HepG2 (cell line): ENCODE results near the gene PRPF38B. TPM values are rescaled to one million over a fixed set of nuclear protein-coding genes. Genes with fewer than 3 reads are reported as not detected.

Experiments used
- AGO2 ChIP-seq: fragments of 200-400 bp; formaldehyde crosslinking; optimal IDR thresholded peaks from 2 replicates; pipeline ENCODE3; 2017; ENCODE audit warnings: mild to moderate bottlenecking, low read depth, low read length, moderate library complexity
- BRD4 ChIP-seq: sonication (generic); formaldehyde crosslinking; IDR thresholded peaks from 2 replicates; pipeline ENCODE4 v1.4.0; 2020; ENCODE audit warnings: missing genetic modification reagents
- FOXA1 ChIP-seq, 2 experiments: fragments of 450-650 bp in 1 of 2; sonication (generic) in 1 of 2; formaldehyde crosslinking in 1 of 2; IDR thresholded peaks; 2 replicates each; pipeline versions ENCODE4 v1.4.0 to v1.6.1; 2016 to 2020; ENCODE audit warnings: missing genetic modification reagents in 1 of 2
- NCOR1 ChIP-seq: fragments of 200-600 bp; sonication (generic); IDR thresholded peaks from 2 replicates; pipeline ENCODE4 v1.7.0; 2017; ENCODE audit warnings: antibody characterized with exemption, low read length, borderline replicate concordance
- NFATC3 ChIP-seq: sonication (generic); formaldehyde crosslinking; IDR thresholded peaks from 2 replicates; pipeline ENCODE4 v1.5.1; 2020; ENCODE audit warnings: mild to moderate bottlenecking, missing genetic modification reagents
- SAP130 ChIP-seq: IDR thresholded peaks from 2 replicates; pipeline ENCODE4 v1.6.1; 2016; ENCODE audit warnings: low read depth
- SMAD1 ChIP-seq: sonication (generic); formaldehyde crosslinking; IDR thresholded peaks from 2 replicates; pipeline ENCODE4 v1.4.0; 2020; ENCODE audit warnings: missing genetic modification reagents, low read depth, mild to moderate bottlenecking, borderline replicate concordance
- SMAD9 ChIP-seq: sonication (generic); formaldehyde crosslinking; IDR thresholded peaks from 2 replicates; pipeline ENCODE4 v1.5.1; 2020; ENCODE audit warnings: mild to moderate bottlenecking, missing genetic modification reagents
- ZNF350 ChIP-seq: sonication (generic); formaldehyde crosslinking; IDR thresholded peaks from 2 replicates; pipeline ENCODE4 v1.4.0; 2020; ENCODE audit warnings: mild to moderate bottlenecking, low read depth, missing genetic modification reagents, borderline replicate concordance
- ZNF546 ChIP-seq: sonication (generic); formaldehyde crosslinking; conservative IDR thresholded peaks from 2 replicates; pipeline ENCODE4 v1.8.1; 2023; ENCODE audit warnings: mild to moderate bottlenecking, missing genetic modification reagents
- ZNF720 ChIP-seq: sonication (generic); formaldehyde crosslinking; IDR thresholded peaks from 2 replicates; pipeline ENCODE4 v1.4.0; 2020; ENCODE audit warnings: missing genetic modification reagents
- ZNF777 ChIP-seq: sonication (generic); formaldehyde crosslinking; IDR thresholded peaks from 2 replicates; pipeline ENCODE4 v1.4.0; 2020; ENCODE audit warnings: missing genetic modification reagents
- polyA plus RNA-seq, 8 experiments: library from polyadenylated mRNA; depleted of rRNA in 3 of 8; stranded (reverse) in 7 of 8; unstranded in 1 of 8; fragments of >200 nt; fragmentation: Illumina TruSeq in 4 of 8; extraction: Trizol in 4 of 8; gene quantifications; 2 replicates each; pipeline versions ENCODE4 v1.2.1 to v1.2.3, GENCODE V29; 2011 to 2016; ENCODE audit warnings: low read depth in 4 of 8, missing spikeins in 1 of 8, mixed read lengths in 1 of 8; ENCODE audit not compliant: insufficient read depth in 1 of 8
- total RNA-seq, 5 experiments: library from RNA; depleted of rRNA; stranded (reverse); fragments of >200 nt; fragmentation: Illumina TruSeq; extraction: Trizol; gene quantifications; 2 replicates each; pipeline ENCODE4 v1.2.3, GENCODE V29; 2016; ENCODE audit warnings: low read depth in 1 of 5
- TF ChIP-seq, protein P1 (sequence below): sonication (generic); formaldehyde crosslinking; IDR thresholded peaks from 2 replicates; pipeline ENCODE4 v1.9.0; 2021; ENCODE audit warnings: missing genetic modification reagents, mild to moderate bottlenecking, borderline replicate concordance
- TF ChIP-seq, protein P2 (sequence below): sonication (generic); formaldehyde crosslinking; IDR thresholded peaks from 2 replicates; pipeline ENCODE4 v1.5.1; 2020; ENCODE audit warnings: mild to moderate bottlenecking, missing genetic modification reagents, moderate library complexity
- TF ChIP-seq, protein P3 (sequence below): sonication (generic); formaldehyde crosslinking; IDR thresholded peaks from 2 replicates; pipeline ENCODE4 v1.4.0; 2020; ENCODE audit warnings: missing genetic modification reagents
- TF ChIP-seq, protein P4 (sequence below): IDR thresholded peaks from 2 replicates; pipeline ENCODE4 v1.6.1; 2016
- TF ChIP-seq, protein P5 (sequence below): sonication (generic); formaldehyde crosslinking; IDR thresholded peaks from 2 replicates; pipeline ENCODE4 v1.5.1; 2020; ENCODE audit warnings: mild to moderate bottlenecking, moderate library complexity, missing genetic modification reagents

PRPF38B gene
- total and polyA plus RNA-seq, 2 of the 13 experiments (the other 11 are each of a cell fraction or from before 2014, with no cell fraction given) = 25.7 to 29.7 TPM

DNA sequence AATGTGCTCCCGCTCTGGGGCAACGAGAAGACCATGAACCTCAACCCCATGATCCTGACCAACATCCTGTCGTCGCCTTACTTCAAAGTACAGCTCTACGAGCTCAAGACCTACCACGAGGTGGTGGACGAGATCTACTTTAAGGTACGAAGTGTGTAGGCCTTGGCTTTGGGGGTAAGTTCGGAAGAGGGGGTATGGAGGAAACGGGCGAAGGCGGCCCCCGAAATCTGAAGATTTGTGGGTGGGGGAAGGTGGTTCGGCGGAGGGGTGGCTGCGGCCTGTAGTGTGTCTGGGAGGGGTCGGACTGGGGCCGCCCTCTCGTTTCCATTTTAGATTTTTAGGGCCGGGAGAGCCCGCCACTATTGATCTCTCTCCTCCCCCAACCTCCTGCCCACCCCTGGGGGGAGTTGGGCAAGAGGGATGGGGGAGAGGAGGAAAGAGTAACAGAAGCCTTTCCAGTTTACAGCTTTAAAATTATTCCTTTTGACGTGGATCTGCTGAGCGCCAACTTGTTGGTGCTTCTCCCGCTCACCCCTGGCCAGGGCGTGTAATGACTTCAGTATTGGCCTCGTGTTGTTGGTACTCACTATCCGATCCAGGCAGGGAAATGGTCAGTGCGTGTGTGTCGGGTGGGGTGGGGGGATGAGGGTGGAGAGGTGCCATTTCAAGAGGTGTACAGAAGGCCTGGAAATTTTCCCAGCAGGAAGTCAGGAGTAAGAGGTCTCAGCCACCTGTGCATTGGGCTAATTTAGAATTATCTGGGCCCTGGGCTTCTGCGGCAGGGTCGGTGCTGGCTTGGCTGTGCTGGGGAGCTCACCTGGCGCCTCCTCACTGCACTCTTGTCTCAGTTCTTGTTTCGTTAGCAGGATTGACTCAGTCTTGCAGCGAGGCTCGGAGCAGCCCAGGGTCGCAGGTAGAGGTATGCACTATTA is 880 bp downstream of the PRPF38B start (continued):
- TF ChIP-seq, protein P1, sequence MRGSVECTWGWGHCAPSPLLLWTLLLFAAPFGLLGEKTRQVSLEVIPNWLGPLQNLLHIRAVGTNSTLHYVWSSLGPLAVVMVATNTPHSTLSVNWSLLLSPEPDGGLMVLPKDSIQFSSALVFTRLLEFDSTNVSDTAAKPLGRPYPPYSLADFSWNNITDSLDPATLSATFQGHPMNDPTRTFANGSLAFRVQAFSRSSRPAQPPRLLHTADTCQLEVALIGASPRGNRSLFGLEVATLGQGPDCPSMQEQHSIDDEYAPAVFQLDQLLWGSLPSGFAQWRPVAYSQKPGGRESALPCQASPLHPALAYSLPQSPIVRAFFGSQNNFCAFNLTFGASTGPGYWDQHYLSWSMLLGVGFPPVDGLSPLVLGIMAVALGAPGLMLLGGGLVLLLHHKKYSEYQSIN = no peak
- TF ChIP-seq SAP130 (CRISPR knock-in tag) (peak; percentile 29; the same call in 1 of the 2 replicates), ZNF546 (CRISPR knock-in tag) (no peak), SMAD1 (CRISPR knock-in tag) (no peak), NCOR1 (no peak), FOXA1 (IDR thresholded peaks at IDR 0.05) (no peak), FOXA1 (CRISPR knock-in tag; IDR thresholded peaks at IDR 0.05) (no peak), ZNF777 (CRISPR knock-in tag) (no peak), NFATC3 (no peak), ZNF720 (no peak), ZNF350 (0 out of 2 replicates have a peak, but pooled peaks have one; percentile 1), AGO2 (peak; percentile 5), SMAD9 (no peak; the same call in 1 of the 2 replicates), BRD4 (CRISPR knock-in tag) (no peak)
- TF ChIP-seq, protein P2, sequence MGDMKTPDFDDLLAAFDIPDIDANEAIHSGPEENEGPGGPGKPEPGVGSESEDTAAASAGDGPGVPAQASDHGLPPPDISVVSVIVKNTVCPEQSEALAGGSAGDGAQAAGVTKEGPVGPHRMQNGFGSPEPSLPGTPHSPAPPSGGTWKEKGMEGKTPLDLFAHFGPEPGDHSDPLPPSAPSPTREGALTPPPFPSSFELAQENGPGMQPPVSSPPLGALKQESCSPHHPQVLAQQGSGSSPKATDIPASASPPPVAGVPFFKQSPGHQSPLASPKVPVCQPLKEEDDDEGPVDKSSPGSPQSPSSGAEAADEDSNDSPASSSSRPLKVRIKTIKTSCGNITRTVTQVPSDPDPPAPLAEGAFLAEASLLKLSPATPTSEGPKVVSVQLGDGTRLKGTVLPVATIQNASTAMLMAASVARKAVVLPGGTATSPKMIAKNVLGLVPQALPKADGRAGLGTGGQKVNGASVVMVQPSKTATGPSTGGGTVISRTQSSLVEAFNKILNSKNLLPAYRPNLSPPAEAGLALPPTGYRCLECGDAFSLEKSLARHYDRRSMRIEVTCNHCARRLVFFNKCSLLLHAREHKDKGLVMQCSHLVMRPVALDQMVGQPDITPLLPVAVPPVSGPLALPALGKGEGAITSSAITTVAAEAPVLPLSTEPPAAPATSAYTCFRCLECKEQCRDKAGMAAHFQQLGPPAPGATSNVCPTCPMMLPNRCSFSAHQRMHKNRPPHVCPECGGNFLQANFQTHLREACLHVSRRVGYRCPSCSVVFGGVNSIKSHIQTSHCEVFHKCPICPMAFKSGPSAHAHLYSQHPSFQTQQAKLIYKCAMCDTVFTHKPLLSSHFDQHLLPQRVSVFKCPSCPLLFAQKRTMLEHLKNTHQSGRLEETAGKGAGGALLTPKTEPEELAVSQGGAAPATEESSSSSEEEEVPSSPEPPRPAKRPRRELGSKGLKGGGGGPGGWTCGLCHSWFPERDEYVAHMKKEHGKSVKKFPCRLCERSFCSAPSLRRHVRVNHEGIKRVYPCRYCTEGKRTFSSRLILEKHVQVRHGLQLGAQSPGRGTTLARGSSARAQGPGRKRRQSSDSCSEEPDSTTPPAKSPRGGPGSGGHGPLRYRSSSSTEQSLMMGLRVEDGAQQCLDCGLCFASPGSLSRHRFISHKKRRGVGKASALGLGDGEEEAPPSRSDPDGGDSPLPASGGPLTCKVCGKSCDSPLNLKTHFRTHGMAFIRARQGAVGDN (CRISPR knock-in tag) = no peak; the same call in 1 of the 2 replicates
- TF ChIP-seq, protein P3, sequence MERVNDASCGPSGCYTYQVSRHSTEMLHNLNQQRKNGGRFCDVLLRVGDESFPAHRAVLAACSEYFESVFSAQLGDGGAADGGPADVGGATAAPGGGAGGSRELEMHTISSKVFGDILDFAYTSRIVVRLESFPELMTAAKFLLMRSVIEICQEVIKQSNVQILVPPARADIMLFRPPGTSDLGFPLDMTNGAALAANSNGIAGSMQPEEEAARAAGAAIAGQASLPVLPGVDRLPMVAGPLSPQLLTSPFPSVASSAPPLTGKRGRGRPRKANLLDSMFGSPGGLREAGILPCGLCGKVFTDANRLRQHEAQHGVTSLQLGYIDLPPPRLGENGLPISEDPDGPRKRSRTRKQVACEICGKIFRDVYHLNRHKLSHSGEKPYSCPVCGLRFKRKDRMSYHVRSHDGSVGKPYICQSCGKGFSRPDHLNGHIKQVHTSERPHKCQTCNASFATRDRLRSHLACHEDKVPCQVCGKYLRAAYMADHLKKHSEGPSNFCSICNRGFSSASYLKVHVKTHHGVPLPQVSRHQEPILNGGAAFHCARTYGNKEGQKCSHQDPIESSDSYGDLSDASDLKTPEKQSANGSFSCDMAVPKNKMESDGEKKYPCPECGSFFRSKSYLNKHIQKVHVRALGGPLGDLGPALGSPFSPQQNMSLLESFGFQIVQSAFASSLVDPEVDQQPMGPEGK (CRISPR knock-in tag) = no peak
- TF ChIP-seq, protein P4, sequence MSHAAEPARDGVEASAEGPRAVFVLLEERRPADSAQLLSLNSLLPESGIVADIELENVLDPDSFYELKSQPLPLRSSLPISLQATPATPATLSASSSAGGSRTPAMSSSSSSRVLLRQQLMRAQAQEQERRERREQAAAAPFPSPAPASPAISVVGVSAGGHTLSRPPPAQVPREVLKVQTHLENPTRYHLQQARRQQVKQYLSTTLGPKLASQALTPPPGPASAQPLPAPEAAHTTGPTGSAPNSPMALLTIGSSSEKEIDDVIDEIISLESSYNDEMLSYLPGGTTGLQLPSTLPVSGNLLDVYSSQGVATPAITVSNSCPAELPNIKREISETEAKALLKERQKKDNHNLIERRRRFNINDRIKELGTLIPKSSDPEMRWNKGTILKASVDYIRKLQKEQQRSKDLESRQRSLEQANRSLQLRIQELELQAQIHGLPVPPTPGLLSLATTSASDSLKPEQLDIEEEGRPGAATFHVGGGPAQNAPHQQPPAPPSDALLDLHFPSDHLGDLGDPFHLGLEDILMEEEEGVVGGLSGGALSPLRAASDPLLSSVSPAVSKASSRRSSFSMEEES = no peak
- TF ChIP-seq, protein P5, sequence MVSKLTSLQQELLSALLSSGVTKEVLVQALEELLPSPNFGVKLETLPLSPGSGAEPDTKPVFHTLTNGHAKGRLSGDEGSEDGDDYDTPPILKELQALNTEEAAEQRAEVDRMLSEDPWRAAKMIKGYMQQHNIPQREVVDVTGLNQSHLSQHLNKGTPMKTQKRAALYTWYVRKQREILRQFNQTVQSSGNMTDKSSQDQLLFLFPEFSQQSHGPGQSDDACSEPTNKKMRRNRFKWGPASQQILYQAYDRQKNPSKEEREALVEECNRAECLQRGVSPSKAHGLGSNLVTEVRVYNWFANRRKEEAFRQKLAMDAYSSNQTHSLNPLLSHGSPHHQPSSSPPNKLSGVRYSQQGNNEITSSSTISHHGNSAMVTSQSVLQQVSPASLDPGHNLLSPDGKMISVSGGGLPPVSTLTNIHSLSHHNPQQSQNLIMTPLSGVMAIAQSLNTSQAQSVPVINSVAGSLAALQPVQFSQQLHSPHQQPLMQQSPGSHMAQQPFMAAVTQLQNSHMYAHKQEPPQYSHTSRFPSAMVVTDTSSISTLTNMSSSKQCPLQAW (CRISPR knock-in tag) = no peak
